Measurements from ENCODE around the gene HSD17B2.

The HSD17B2 gene

DNA sequence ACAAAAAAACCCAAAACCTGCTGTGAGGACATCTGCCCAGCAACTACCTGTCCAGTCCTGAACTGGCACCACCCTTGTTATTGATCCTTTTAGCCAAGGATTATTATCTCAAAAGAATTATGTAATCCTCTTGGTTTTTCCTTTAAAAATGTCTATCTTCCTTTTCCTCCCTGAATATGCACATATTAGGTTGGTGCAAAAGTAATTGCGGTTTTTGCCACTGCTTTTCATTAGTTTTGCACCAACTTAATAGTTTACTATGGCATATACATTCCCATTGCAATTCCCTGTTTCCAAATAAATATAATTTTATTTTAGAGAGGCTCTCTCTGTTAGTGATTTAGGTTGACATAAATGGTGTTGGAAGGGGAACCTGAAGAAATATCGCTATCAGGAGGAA is 83.7 kb downstream of the HSD17B2 start:
- no peak for ATAC-seq
- no peak for TF ChIP-seq SNAI2 (CRISPR knock-in tag; IDR thresholded peaks at IDR 0.05)
- no peak for TF ChIP-seq PATZ1 (CRISPR knock-in tag; IDR thresholded peaks at IDR 0.05; ENCODE audit: borderline replicate concordance)
- no peak for TF ChIP-seq ZC3H10 (CRISPR knock-in tag; IDR thresholded peaks at IDR 0.05)
- TF ChIP-seq TOX (CRISPR knock-in tag; IDR thresholded peaks at IDR 0.05; ENCODE audit: borderline replicate concordance) = no peak
- TF ChIP-seq POU6F1 (CRISPR knock-in tag; IDR thresholded peaks at IDR 0.05; ENCODE audit: borderline replicate concordance, low read depth) = no peak
- TF ChIP-seq ESRRG (CRISPR knock-in tag; IDR thresholded peaks at IDR 0.05) = no peak
- no peak for TF ChIP-seq ZFP30 (CRISPR knock-in tag; IDR thresholded peaks at IDR 0.05)
- TF ChIP-seq OSR1 (CRISPR knock-in tag; IDR thresholded peaks at IDR 0.05) = no peak
- no peak for TF ChIP-seq RARB (CRISPR knock-in tag; IDR thresholded peaks at IDR 0.05)
- TF ChIP-seq, protein P1, sequence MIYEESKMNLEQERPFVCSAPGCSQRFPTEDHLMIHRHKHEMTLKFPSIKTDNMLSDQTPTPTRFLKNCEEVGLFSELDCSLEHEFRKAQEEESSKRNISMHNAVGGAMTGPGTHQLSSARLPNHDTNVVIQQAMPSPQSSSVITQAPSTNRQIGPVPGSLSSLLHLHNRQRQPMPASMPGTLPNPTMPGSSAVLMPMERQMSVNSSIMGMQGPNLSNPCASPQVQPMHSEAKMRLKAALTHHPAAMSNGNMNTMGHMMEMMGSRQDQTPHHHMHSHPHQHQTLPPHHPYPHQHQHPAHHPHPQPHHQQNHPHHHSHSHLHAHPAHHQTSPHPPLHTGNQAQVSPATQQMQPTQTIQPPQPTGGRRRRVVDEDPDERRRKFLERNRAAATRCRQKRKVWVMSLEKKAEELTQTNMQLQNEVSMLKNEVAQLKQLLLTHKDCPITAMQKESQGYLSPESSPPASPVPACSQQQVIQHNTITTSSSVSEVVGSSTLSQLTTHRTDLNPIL (CRISPR knock-in tag; IDR thresholded peaks at IDR 0.05; ENCODE audit: low read depth) = no peak
- no peak for TF ChIP-seq BACH2 (CRISPR knock-in tag; IDR thresholded peaks at IDR 0.05; ENCODE audit: borderline replicate concordance)
- no peak for TF ChIP-seq GLIS3 (CRISPR knock-in tag; IDR thresholded peaks at IDR 0.05)
- no peak for TF ChIP-seq CSRNP3 (CRISPR knock-in tag; IDR thresholded peaks at IDR 0.05)
- TF ChIP-seq ZNF70 (CRISPR knock-in tag; IDR thresholded peaks at IDR 0.05) = no peak
- TF ChIP-seq, protein P2, sequence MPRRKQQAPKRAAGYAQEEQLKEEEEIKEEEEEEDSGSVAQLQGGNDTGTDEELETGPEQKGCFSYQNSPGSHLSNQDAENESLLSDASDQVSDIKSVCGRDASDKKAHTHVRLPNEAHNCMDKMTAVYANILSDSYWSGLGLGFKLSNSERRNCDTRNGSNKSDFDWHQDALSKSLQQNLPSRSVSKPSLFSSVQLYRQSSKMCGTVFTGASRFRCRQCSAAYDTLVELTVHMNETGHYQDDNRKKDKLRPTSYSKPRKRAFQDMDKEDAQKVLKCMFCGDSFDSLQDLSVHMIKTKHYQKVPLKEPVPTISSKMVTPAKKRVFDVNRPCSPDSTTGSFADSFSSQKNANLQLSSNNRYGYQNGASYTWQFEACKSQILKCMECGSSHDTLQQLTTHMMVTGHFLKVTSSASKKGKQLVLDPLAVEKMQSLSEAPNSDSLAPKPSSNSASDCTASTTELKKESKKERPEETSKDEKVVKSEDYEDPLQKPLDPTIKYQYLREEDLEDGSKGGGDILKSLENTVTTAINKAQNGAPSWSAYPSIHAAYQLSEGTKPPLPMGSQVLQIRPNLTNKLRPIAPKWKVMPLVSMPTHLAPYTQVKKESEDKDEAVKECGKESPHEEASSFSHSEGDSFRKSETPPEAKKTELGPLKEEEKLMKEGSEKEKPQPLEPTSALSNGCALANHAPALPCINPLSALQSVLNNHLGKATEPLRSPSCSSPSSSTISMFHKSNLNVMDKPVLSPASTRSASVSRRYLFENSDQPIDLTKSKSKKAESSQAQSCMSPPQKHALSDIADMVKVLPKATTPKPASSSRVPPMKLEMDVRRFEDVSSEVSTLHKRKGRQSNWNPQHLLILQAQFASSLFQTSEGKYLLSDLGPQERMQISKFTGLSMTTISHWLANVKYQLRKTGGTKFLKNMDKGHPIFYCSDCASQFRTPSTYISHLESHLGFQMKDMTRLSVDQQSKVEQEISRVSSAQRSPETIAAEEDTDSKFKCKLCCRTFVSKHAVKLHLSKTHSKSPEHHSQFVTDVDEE (CRISPR knock-in tag; IDR thresholded peaks at IDR 0.05) = no peak

DNA sequence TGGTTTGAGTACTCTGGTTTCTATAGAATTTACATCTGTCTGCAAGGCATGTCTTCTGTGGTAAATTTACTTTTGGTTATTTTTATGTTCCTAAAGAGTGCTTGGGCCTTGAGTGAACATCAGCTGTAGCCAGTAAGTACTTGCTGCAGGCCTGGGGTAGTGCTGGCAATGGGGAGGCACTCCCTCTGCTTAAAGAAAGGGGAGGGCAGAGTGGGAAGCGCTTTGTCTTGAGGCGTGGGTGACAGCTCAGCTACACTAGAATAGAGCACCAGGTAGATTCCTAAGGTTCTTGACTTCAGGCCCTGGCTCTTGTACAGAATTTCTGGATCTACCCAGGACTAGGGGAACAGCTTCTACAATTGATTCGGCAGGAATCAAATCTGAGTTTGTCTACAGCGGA is 84.4 kb downstream of the HSD17B2 start:
- TF ChIP-seq BACH2 (CRISPR knock-in tag; IDR thresholded peaks at IDR 0.05; ENCODE audit: borderline replicate concordance) (no peak), ZFP3 (CRISPR knock-in tag; IDR thresholded peaks at IDR 0.05) (no peak), OSR1 (CRISPR knock-in tag; IDR thresholded peaks at IDR 0.05) (no peak), ZNF8 (CRISPR knock-in tag; IDR thresholded peaks at IDR 0.05) (no peak), CSRNP3 (CRISPR knock-in tag; IDR thresholded peaks at IDR 0.05) (no peak), ARNTL (CRISPR knock-in tag; IDR thresholded peaks at IDR 0.05; ENCODE audit: borderline replicate concordance, low read depth) (no peak), ZFP30 (CRISPR knock-in tag; IDR thresholded peaks at IDR 0.05) (no peak), TCF4 (CRISPR knock-in tag; IDR thresholded peaks at IDR 0.05; ENCODE audit: borderline replicate concordance) (no peak), ZC3H10 (CRISPR knock-in tag; IDR thresholded peaks at IDR 0.05) (no peak)
- TF ChIP-seq, protein P1 (CRISPR knock-in tag; IDR thresholded peaks at IDR 0.05; ENCODE audit: low read depth) = no peak

More for the DNA sequence above, 84.4 kb downstream of the HSD17B2 start:
- no peak for ATAC-seq
